Stimulated activated memory B cell treated with anti-CD40 and anti-IgM and Interleukin-4, amounts not matched to agents 10 μg/mL and 1 μg/mL and 100 μg/mL, for 72 hours (primary cell): ENCODE data around the gene SYT17.
A peak's percentile ranks its signal among the peaks of the same experiment; 100 is the strongest.

Experiments used
- ATAC-seq: fragments of 150-1000 bp; cut with Tn5 transposase; 2 replicates; pipeline ENCODE4 v1.10.0; 2021
- H3K27ac Mint-ChIP-seq: one replicate; pipeline ENCODE4 v1.8.0; 2022; ENCODE audit warnings: mild to moderate bottlenecking, mixed read lengths
- H3K27me3 Mint-ChIP-seq: one replicate; pipeline ENCODE4 v1.8.0; 2022; ENCODE audit warnings: mixed read lengths
- H3K36me3 Mint-ChIP-seq: one replicate; pipeline ENCODE4 v1.8.0; 2022; ENCODE audit warnings: mixed read lengths
- H3K4me1 Mint-ChIP-seq: one replicate; pipeline ENCODE4 v1.8.0; 2022; ENCODE audit warnings: mixed read lengths
- H3K4me3 Mint-ChIP-seq: one replicate; pipeline ENCODE4 v1.8.0; 2022; ENCODE audit warnings: mild to moderate bottlenecking, moderate library complexity, mixed read lengths
- H3K9me3 Mint-ChIP-seq: one replicate; pipeline ENCODE4 v1.8.0; 2022; ENCODE audit warnings: mixed read lengths

SYT17 gene

GRCh38 chr16:19167710-19168370 lies at the start of gene SYT17:
TSS of gene SYT17 (plus strand) at chr16:19168240. CDS start at chr16:19168647, 407 bp downstream.
- peak; percentile 96 for ATAC-seq
- Mint-ChIP-seq H3K27me3 (no peaks in the 10 kb centered on the region), H3K27ac (peak within 1 kb of the TSS; percentile 55), H3K36me3 (peaks cover 9% of the 10 kb centered on the region), H3K9me3 (peaks cover 5% of the 10 kb centered on the region), H3K4me3 (peak within 1 kb of the TSS; percentile 85), H3K4me1 (peaks cover 18% of the 10 kb centered on the region)

- Mint-ChIP-seq H3K4me3 (peak overlapping the region; percentile 78), H3K9me3 (no peaks in the 10 kb centered on the region), H3K27ac (peak overlapping the region; percentile 93), H3K36me3 (peaks cover 19% of the 10 kb centered on the region), H3K27me3 (no peaks in the 10 kb centered on the region), H3K4me1 (peaks cover 40% of the 10 kb centered on the region)
- peak; percentile 63 for ATAC-seq
These were observed 49.1 kb upstream of the SYT17 start for GRCh38 chr16:19118938-19119431.

GRCh38 chr16:19119564-19119963 lies 48.5 kb upstream of the SYT17 start:
- Mint-ChIP-seq H3K9me3 (no peaks in the 10 kb centered on the region), H3K4me1 (peaks cover 40% of the 10 kb centered on the region), H3K27ac (peak overlapping the region; percentile 93), H3K27me3 (no peaks in the 10 kb centered on the region), H3K36me3 (peaks cover 20% of the 10 kb centered on the region), H3K4me3 (no peak overlapping the region)
- ATAC-seq: peak; percentile 11

- Mint-ChIP-seq H3K36me3 (peaks cover 12% of the 10 kb centered on the region), H3K27me3 (no peaks in the 10 kb centered on the region), H3K4me3 (no peak overlapping the region), H3K4me1 (peaks cover 23% of the 10 kb centered on the region), H3K27ac (peak overlapping the region; percentile 0), H3K9me3 (no peaks in the 10 kb centered on the region)
- no peak for ATAC-seq
These were observed 44.4 kb upstream of the SYT17 start for GRCh38 chr16:19123535-19124178.

GRCh38 chr16:19126300-19126699 lies 41.7 kb upstream of the SYT17 start:
- no peak overlapping the region for H3K27ac Mint-ChIP-seq
- peaks cover 42% of the 10 kb centered on the region for H3K4me1 Mint-ChIP-seq
- H3K9me3 Mint-ChIP-seq: no peaks in the 10 kb centered on the region
- ATAC-seq: no peak
- no peaks in the 10 kb centered on the region for H3K27me3 Mint-ChIP-seq
- H3K36me3 Mint-ChIP-seq: peaks cover 6% of the 10 kb centered on the region
- no peak overlapping the region for H3K4me3 Mint-ChIP-seq

- Mint-ChIP-seq H3K27me3 (no peaks in the 10 kb centered on the region), H3K27ac (peak overlapping the region; percentile 66), H3K4me1 (peaks cover 51% of the 10 kb centered on the region), H3K9me3 (no peaks in the 10 kb centered on the region), H3K36me3 (peaks cover 6% of the 10 kb centered on the region), H3K4me3 (no peak overlapping the region)
- peak; percentile 65 for ATAC-seq
These were observed 40.8 kb upstream of the SYT17 start for GRCh38 chr16:19127205-19127604.

GRCh38 chr16:19127674-19128131 lies 40.3 kb upstream of the SYT17 start:
- peak overlapping the region; percentile 66 for H3K27ac Mint-ChIP-seq
- peak overlapping the region; percentile 12 for H3K4me3 Mint-ChIP-seq
- no peaks in the 10 kb centered on the region for H3K27me3 Mint-ChIP-seq
- peak; percentile 79 for ATAC-seq
- H3K9me3 Mint-ChIP-seq: no peaks in the 10 kb centered on the region
- H3K4me1 Mint-ChIP-seq: peaks cover 56% of the 10 kb centered on the region
- peaks cover 6% of the 10 kb centered on the region for H3K36me3 Mint-ChIP-seq

GRCh38 chr16:19128454-19129200 lies 39.4 kb upstream of the SYT17 start:
- H3K9me3 Mint-ChIP-seq: no peaks in the 10 kb centered on the region
- peaks cover 64% of the 10 kb centered on the region for H3K4me1 Mint-ChIP-seq
- no peaks in the 10 kb centered on the region for H3K27me3 Mint-ChIP-seq
- peaks cover 6% of the 10 kb centered on the region for H3K36me3 Mint-ChIP-seq
- H3K4me3 Mint-ChIP-seq: no peak overlapping the region
- no peak for ATAC-seq
- H3K27ac Mint-ChIP-seq: peak overlapping the region; percentile 53

- H3K4me3 Mint-ChIP-seq: no peak overlapping the region
- no peak for ATAC-seq
- H3K36me3 Mint-ChIP-seq: no peaks in the 10 kb centered on the region
- H3K4me1 Mint-ChIP-seq: peaks cover 64% of the 10 kb centered on the region
- no peaks in the 10 kb centered on the region for H3K27me3 Mint-ChIP-seq
- peak overlapping the region; percentile 53 for H3K27ac Mint-ChIP-seq
- no peaks in the 10 kb centered on the region for H3K9me3 Mint-ChIP-seq
These were observed 37.7 kb upstream of the SYT17 start for GRCh38 chr16:19130385-19130784.

- Mint-ChIP-seq H3K27me3 (no peaks in the 10 kb centered on the region), H3K4me1 (peaks cover 64% of the 10 kb centered on the region), H3K27ac (peak overlapping the region; percentile 53), H3K4me3 (peak overlapping the region; percentile 8), H3K36me3 (no peaks in the 10 kb centered on the region), H3K9me3 (no peaks in the 10 kb centered on the region)
- no peak for ATAC-seq
These were observed 36.9 kb upstream of the SYT17 start for GRCh38 chr16:19130852-19131824.

GRCh38 chr16:19131825-19132218 lies 36.2 kb upstream of the SYT17 start:
- peaks cover 64% of the 10 kb centered on the region for H3K4me1 Mint-ChIP-seq
- ATAC-seq: no peak
- no peak overlapping the region for H3K4me3 Mint-ChIP-seq
- H3K36me3 Mint-ChIP-seq: no peaks in the 10 kb centered on the region
- no peaks in the 10 kb centered on the region for H3K9me3 Mint-ChIP-seq
- H3K27ac Mint-ChIP-seq: peak overlapping the region; percentile 53
- H3K27me3 Mint-ChIP-seq: no peaks in the 10 kb centered on the region

GRCh38 chr16:19132255-19132654 lies 35.8 kb upstream of the SYT17 start:
- peak; percentile 79 for ATAC-seq
- H3K9me3 Mint-ChIP-seq: no peaks in the 10 kb centered on the region
- no peak overlapping the region for H3K4me3 Mint-ChIP-seq
- peaks cover 60% of the 10 kb centered on the region for H3K4me1 Mint-ChIP-seq
- no peaks in the 10 kb centered on the region for H3K27me3 Mint-ChIP-seq
- peak overlapping the region; percentile 53 for H3K27ac Mint-ChIP-seq
- no peaks in the 10 kb centered on the region for H3K36me3 Mint-ChIP-seq

- peak overlapping the region; percentile 54 for H3K4me3 Mint-ChIP-seq
- H3K9me3 Mint-ChIP-seq: no peaks in the 10 kb centered on the region
- peak overlapping the region; percentile 53 for H3K27ac Mint-ChIP-seq
- H3K27me3 Mint-ChIP-seq: no peaks in the 10 kb centered on the region
- peaks cover 53% of the 10 kb centered on the region for H3K4me1 Mint-ChIP-seq
- peak; percentile 61 for ATAC-seq
- H3K36me3 Mint-ChIP-seq: no peaks in the 10 kb centered on the region
These were observed 35.1 kb upstream of the SYT17 start for GRCh38 chr16:19132898-19133297.

GRCh38 chr16:19133600-19133999 lies 34.4 kb upstream of the SYT17 start:
- H3K36me3 Mint-ChIP-seq: no peaks in the 10 kb centered on the region
- H3K27ac Mint-ChIP-seq: peak overlapping the region; percentile 53
- no peaks in the 10 kb centered on the region for H3K27me3 Mint-ChIP-seq
- ATAC-seq: no peak
- no peaks in the 10 kb centered on the region for H3K9me3 Mint-ChIP-seq
- H3K4me3 Mint-ChIP-seq: no peak overlapping the region
- peaks cover 48% of the 10 kb centered on the region for H3K4me1 Mint-ChIP-seq
